Measurements from ENCODE around the gene TNKS2. TPM values are rescaled to one million over a fixed set of nuclear protein-coding genes. Genes with fewer than 3 reads are reported as not detected.

The TNKS2 gene
- total and polyA plus RNA-seq, 2 of the 13 experiments (the other 11 are each of a cell fraction or from before 2014, with no cell fraction given) = 15.2 to 19.4 TPM

DNA sequence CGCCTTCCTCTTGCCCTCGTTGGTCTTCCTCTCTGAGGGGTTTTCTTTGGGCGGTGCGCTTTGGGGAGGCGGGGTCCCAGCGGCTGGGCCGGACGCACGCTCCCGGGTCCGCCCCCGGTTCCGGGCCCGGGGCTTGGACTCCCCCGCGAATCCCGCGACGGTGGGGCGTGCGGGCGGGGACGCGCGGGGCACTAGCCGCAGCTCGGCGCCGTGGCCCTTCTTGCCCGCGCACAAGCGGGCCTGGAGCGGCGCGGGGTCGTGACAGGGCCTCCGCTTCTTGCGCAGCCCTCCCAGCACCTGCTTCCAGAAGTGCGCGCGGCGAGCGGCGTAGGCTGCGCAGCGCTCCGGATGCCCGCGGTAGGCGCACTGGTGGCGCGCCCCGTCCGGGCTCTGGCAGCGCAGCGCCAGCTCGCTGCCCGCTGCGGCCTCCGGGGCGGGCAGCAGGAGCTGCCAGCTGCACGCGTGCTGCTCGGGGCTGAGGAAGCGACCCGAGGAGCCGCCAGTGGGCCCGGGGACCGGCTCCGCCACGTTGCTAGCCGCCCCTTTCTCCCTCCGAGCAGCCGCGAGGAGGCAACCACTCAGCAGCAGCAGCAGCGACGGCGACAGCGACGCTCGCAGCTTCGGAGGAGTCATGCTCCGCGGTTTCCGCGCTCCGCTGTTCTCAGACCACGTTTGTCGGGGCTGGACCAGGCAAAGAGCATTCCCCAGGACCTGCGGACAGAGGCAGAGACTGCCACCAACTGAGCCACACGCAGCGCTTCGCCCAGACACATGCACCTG lies 110.3 kb downstream of the TNKS2 start:
- peak; percentile 98 for ATAC-seq
- peak overlapping the region; percentile 69 to 80 (median 78) for H3K4me3 ChIP-seq (replicated peaks in 1 of 3; ENCODE audit: insufficient read depth in 1 of 3, low read depth in 2 of 3, low read length in 3 of 3)
- ChIA-PET POLR2A (interaction anchor here (1.0 to 2.2 kb wide), 5 partner anchors 9 to 110 kb away, joined by 3 to 13 read pairs (median 5); partner anchors contain the start of genes BTAF1 and TNKS2), CTCF (ENCODE audit: low intra/inter-chr PET ratio, low total read pairs) (interaction anchor here (1.2 to 1.7 kb wide), 2 partner anchors 52 to 151 kb away, joined by 3 to 6 read pairs; no protein-coding TSS in a partner anchor)
- no peaks in the 10 kb centered on the region for H3K9me3 ChIP-seq (ENCODE audit: low read length)
- under 1% methylated on average over 41 of the region's 93 CpGs for WGBS (ENCODE audit: low lambda C conversion rate)
- peak overlapping the region; percentile 89 for H3K4me2 ChIP-seq (ENCODE audit: low read depth, low read length)
- peaks cover 2% of the 10 kb centered on the region for H3K79me2 ChIP-seq (ENCODE audit: insufficient read depth, low read length)
- peaks cover 37% of the 10 kb centered on the region for H3K4me1 ChIP-seq (ENCODE audit: insufficient read depth, low read length)
- no peaks in the 10 kb centered on the region for H3K36me3 ChIP-seq (replicated peaks in 1 of 2; ENCODE audit: control insufficient read depth in 1 of 2, insufficient read depth in 2 of 2, low read length in 2 of 2)
- no TSS peak for BruUV-seq (replicated peaks)
- peak; percentile 83 for DNase-seq (ENCODE audit: low spot score)
- in situ Hi-C loops (cut with HindIII; ENCODE audit: extremely low pct_ligation_motif_present, low pct_unique_long_range_greater_than_20kb) (loop anchor here (5.0 kb wide), 1 partner anchor 151 kb away; no protein-coding TSS in a partner anchor), intact Hi-C loops (cut with micrococcal nuclease; ENCODE audit: unreplicated experiment) (loop anchor here (1.0 to 2.0 kb wide), 2 partner anchors 16 to 52 kb away; no protein-coding TSS in a partner anchor)
- H4K20me1 ChIP-seq (ENCODE audit: insufficient read depth, low read length) = no peaks in the 10 kb centered on the region
- H3K27ac ChIP-seq (ENCODE audit: extremely low read length, insufficient read depth, low read length) = peak overlapping the region; percentile 61
- H3K9ac ChIP-seq (ENCODE audit: insufficient read depth, low read depth, low read length) = peak overlapping the region; percentile 70
- H2AFZ ChIP-seq (ENCODE audit: low read length) = peak overlapping the region; percentile 79
- H3K27me3 ChIP-seq (ENCODE audit: control insufficient read depth in 1 of 2, insufficient read depth in 2 of 2, low read length in 2 of 2) = no peaks in the 10 kb centered on the region; a peak in 1 of 5 replicates
- peak; percentile 56 for FAIRE-seq
- TF ChIP-seq MYNN (CRISPR knock-in tag; IDR thresholded peaks at IDR 0.05; ENCODE audit: low read depth) (no peak), ZNF816 (CRISPR knock-in tag; IDR thresholded peaks at IDR 0.05; ENCODE audit: borderline replicate concordance) (no peak), NPAS2 (CRISPR knock-in tag; IDR thresholded peaks at IDR 0.05; ENCODE audit: borderline replicate concordance) (no peak), MAF1 (CRISPR knock-in tag; IDR thresholded peaks at IDR 0.05; ENCODE audit: borderline replicate concordance) (0 out of 2 replicates have a peak, but pooled peaks have one; percentile 51), ZNF292 (CRISPR knock-in tag; IDR thresholded peaks at IDR 0.05; ENCODE audit: borderline replicate concordance, low read depth) (peak; percentile 88), ZNF253 (CRISPR knock-in tag; IDR thresholded peaks at IDR 0.05; ENCODE audit: borderline replicate concordance) (peak; percentile 78; the same call in 1 of the 2 replicates), ZNF530 (CRISPR knock-in tag; IDR thresholded peaks at IDR 0.05; ENCODE audit: low read depth) (no peak), ATM (IDR thresholded peaks at IDR 0.05; ENCODE audit: borderline replicate concordance) (no peak), ZMYM4 (CRISPR knock-in tag; IDR thresholded peaks at IDR 0.05) (peak; percentile 98), KLF11 (CRISPR knock-in tag; IDR thresholded peaks at IDR 0.05) (no peak), FOXM1 (CRISPR knock-in tag; IDR thresholded peaks at IDR 0.05) (no peak), TFE3 (CRISPR knock-in tag; IDR thresholded peaks at IDR 0.05) (peak; percentile 71; the same call in 1 of the 2 replicates), ZNF142 (CRISPR knock-in tag; IDR thresholded peaks at IDR 0.05) (peak; percentile 76)
- TF ChIP-seq, protein P1, sequence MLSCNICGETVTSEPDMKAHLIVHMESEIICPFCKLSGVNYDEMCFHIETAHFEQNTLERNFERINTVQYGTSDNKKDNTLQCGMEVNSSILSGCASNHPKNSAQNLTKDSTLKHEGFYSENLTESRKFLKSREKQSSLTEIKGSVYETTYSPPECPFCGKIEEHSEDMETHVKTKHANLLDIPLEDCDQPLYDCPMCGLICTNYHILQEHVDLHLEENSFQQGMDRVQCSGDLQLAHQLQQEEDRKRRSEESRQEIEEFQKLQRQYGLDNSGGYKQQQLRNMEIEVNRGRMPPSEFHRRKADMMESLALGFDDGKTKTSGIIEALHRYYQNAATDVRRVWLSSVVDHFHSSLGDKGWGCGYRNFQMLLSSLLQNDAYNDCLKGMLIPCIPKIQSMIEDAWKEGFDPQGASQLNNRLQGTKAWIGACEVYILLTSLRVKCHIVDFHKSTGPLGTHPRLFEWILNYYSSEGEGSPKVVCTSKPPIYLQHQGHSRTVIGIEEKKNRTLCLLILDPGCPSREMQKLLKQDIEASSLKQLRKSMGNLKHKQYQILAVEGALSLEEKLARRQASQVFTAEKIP (CRISPR knock-in tag; IDR thresholded peaks at IDR 0.05; ENCODE audit: borderline replicate concordance) = no peak
